Activated naive CD8-positive, alpha-beta T cell (primary cell): ENCODE data around the gene ICOS.
"Not testable (repeated sequence)": the region's sequence is repeated elsewhere in the genome, so short reads cannot be mapped to it uniquely, and the experiment has no call there.

Experiments
- H3K27ac Mint-ChIP-seq: one replicate; pipeline ENCODE4 v1.8.0; 2021; ENCODE audit warnings: mixed read lengths
- H3K27me3 Mint-ChIP-seq: one replicate; pipeline ENCODE4 v1.8.0; 2021; ENCODE audit warnings: mixed read lengths
- H3K36me3 Mint-ChIP-seq: one replicate; pipeline ENCODE4 v1.8.0; 2021; ENCODE audit warnings: mixed read lengths
- H3K4me1 Mint-ChIP-seq: one replicate; pipeline ENCODE4 v1.8.0; 2021; ENCODE audit warnings: low read depth, mixed read lengths
- H3K4me3 Mint-ChIP-seq: one replicate; pipeline ENCODE4 v1.8.0; 2021; ENCODE audit warnings: mild to moderate bottlenecking, mixed read lengths
- H3K9me3 Mint-ChIP-seq: one replicate; pipeline ENCODE4 v1.8.0; 2021; ENCODE audit warnings: low read depth, mixed read lengths

Gene ICOS

GRCh38 chr2:203908797-203909185, 27.8 kb upstream of the ICOS start:
- Mint-ChIP-seq H3K36me3 (no peaks in the 10 kb centered on the region), H3K27ac (peak overlapping the region; percentile 59), H3K4me3 (no peak overlapping the region), H3K9me3 (no peaks in the 10 kb centered on the region), H3K27me3 (no peaks in the 10 kb centered on the region), H3K4me1 (peaks cover 17% of the 10 kb centered on the region)

GRCh38 chr2:203909261-203909967, 27.1 kb upstream of the ICOS start:
- Mint-ChIP-seq H3K36me3 (no peaks in the 10 kb centered on the region), H3K4me1 (peaks cover 17% of the 10 kb centered on the region), H3K4me3 (peak overlapping the region; percentile 43), H3K9me3 (no peaks in the 10 kb centered on the region), H3K27me3 (no peaks in the 10 kb centered on the region), H3K27ac (peak overlapping the region; percentile 59)

- H3K4me1 Mint-ChIP-seq = peaks cover 21% of the 10 kb centered on the region
- no peaks in the 10 kb centered on the region for H3K27me3 Mint-ChIP-seq
- H3K4me3 Mint-ChIP-seq = no peak overlapping the region
- H3K27ac Mint-ChIP-seq = no peak overlapping the region
- no peaks in the 10 kb centered on the region for H3K9me3 Mint-ChIP-seq
- no peaks in the 10 kb centered on the region for H3K36me3 Mint-ChIP-seq
Observed at GRCh38 chr2:203909974-203910373, 26.6 kb upstream of the ICOS start.

- peaks cover 25% of the 10 kb centered on the region for H3K4me1 Mint-ChIP-seq
- no peaks in the 10 kb centered on the region for H3K36me3 Mint-ChIP-seq
- no peaks in the 10 kb centered on the region for H3K27me3 Mint-ChIP-seq
- H3K9me3 Mint-ChIP-seq = no peaks in the 10 kb centered on the region
- H3K27ac Mint-ChIP-seq = no peak overlapping the region
- H3K4me3 Mint-ChIP-seq = no peak overlapping the region
Observed at GRCh38 chr2:203913947-203914346, 22.6 kb upstream of the ICOS start.

GRCh38 chr2:203914546-203915182, 21.9 kb upstream of the ICOS start:
- Mint-ChIP-seq H3K27ac (no peak overlapping the region), H3K4me1 (peaks cover 18% of the 10 kb centered on the region), H3K4me3 (no peak overlapping the region)

GRCh38 chr2:203915256-203915655, 21.3 kb upstream of the ICOS start:
- Mint-ChIP-seq H3K4me1 (peaks cover 12% of the 10 kb centered on the region), H3K27me3 (no peaks in the 10 kb centered on the region), H3K36me3 (no peaks in the 10 kb centered on the region), H3K9me3 (no peaks in the 10 kb centered on the region), H3K4me3 (no peak overlapping the region), H3K27ac (no peak overlapping the region)

More at GRCh38 chr2:203914546-203915182, 21.9 kb upstream of the ICOS start:
- Mint-ChIP-seq H3K36me3 (no peaks in the 10 kb centered on the region), H3K9me3 (no peaks in the 10 kb centered on the region), H3K27me3 (no peaks in the 10 kb centered on the region)

GRCh38 chr2:203916756-203917155, 19.8 kb upstream of the ICOS start:
- H3K4me1 Mint-ChIP-seq = peaks cover 10% of the 10 kb centered on the region
- no peak overlapping the region for H3K27ac Mint-ChIP-seq
- no peaks in the 10 kb centered on the region for H3K27me3 Mint-ChIP-seq
- no peaks in the 10 kb centered on the region for H3K36me3 Mint-ChIP-seq
- H3K9me3 Mint-ChIP-seq = no peaks in the 10 kb centered on the region
- H3K4me3 Mint-ChIP-seq = no peak overlapping the region

- Mint-ChIP-seq H3K27me3 (no peaks in the 10 kb centered on the region), H3K9me3 (no peaks in the 10 kb centered on the region), H3K4me3 (no peak overlapping the region), H3K4me1 (peaks cover 10% of the 10 kb centered on the region), H3K36me3 (no peaks in the 10 kb centered on the region), H3K27ac (no peak overlapping the region)
Observed at GRCh38 chr2:203918264-203918663, 18.3 kb upstream of the ICOS start.

- Mint-ChIP-seq H3K4me3 (no peak overlapping the region), H3K27ac (no peak overlapping the region), H3K4me1 (peaks cover 10% of the 10 kb centered on the region), H3K9me3 (no peaks in the 10 kb centered on the region), H3K36me3 (no peaks in the 10 kb centered on the region), H3K27me3 (no peaks in the 10 kb centered on the region)
Observed at GRCh38 chr2:203918839-203919238, 17.7 kb upstream of the ICOS start.

GRCh38 chr2:203925512-203926158, 10.9 kb upstream of the ICOS start:
- Mint-ChIP-seq H3K4me3 (no peak overlapping the region), H3K27me3 (no peaks in the 10 kb centered on the region), H3K4me1 (peaks cover 11% of the 10 kb centered on the region), H3K36me3 (no peaks in the 10 kb centered on the region), H3K9me3 (no peaks in the 10 kb centered on the region), H3K27ac (no peak overlapping the region)

- Mint-ChIP-seq H3K27me3 (no peaks in the 10 kb centered on the region), H3K9me3 (peaks cover 5% of the 10 kb centered on the region), H3K36me3 (peaks cover 5% of the 10 kb centered on the region), H3K4me3 (no peak overlapping the region), H3K27ac (peak overlapping the region; percentile 46), H3K4me1 (peaks cover 42% of the 10 kb centered on the region)
Observed at GRCh38 chr2:203928849-203929248, 7.7 kb upstream of the ICOS start.

GRCh38 chr2:203931262-203931661, 5.3 kb upstream of the ICOS start:
- H3K36me3 Mint-ChIP-seq, H3K9me3 Mint-ChIP-seq, H3K27me3 Mint-ChIP-seq: not testable (repeated sequence)
- Mint-ChIP-seq H3K27ac (peak overlapping the region; percentile 97), H3K4me1 (peaks cover 61% of the 10 kb centered on the region), H3K4me3 (peak overlapping the region; percentile 53)

GRCh38 chr2:203934041-203934492, 2.5 kb upstream of the ICOS start:
- Mint-ChIP-seq H3K4me3 (peak overlapping the region; percentile 65), H3K4me1 (peaks cover 70% of the 10 kb centered on the region), H3K36me3 (peaks cover 17% of the 10 kb centered on the region), H3K27me3 (no peaks in the 10 kb centered on the region), H3K27ac (peak overlapping the region; percentile 97), H3K9me3 (peaks cover 5% of the 10 kb centered on the region)

GRCh38 chr2:203934711-203935438, 1.7 kb upstream of the ICOS start:
- peaks cover 69% of the 10 kb centered on the region for H3K4me1 Mint-ChIP-seq
- H3K27me3 Mint-ChIP-seq = no peaks in the 10 kb centered on the region
- H3K9me3 Mint-ChIP-seq = peaks cover 5% of the 10 kb centered on the region
- peak overlapping the region; percentile 65 for H3K4me3 Mint-ChIP-seq
- H3K27ac Mint-ChIP-seq = peak overlapping the region; percentile 97
- H3K36me3 Mint-ChIP-seq = peaks cover 19% of the 10 kb centered on the region

GRCh38 chr2:203935568-203935967, 995 bp upstream of the ICOS start:
- peaks cover 5% of the 10 kb centered on the region for H3K9me3 Mint-ChIP-seq
- H3K36me3 Mint-ChIP-seq = peaks cover 22% of the 10 kb centered on the region
- peak overlapping the region; percentile 97 for H3K27ac Mint-ChIP-seq
- peaks cover 72% of the 10 kb centered on the region for H3K4me1 Mint-ChIP-seq
- no peaks in the 10 kb centered on the region for H3K27me3 Mint-ChIP-seq
- H3K4me3 Mint-ChIP-seq = no peak overlapping the region
